ACC112 (cell line): ENCODE measurements around the gene TUBB3.
"Not testable (repeated sequence)": the region's sequence is repeated elsewhere in the genome, so short reads cannot be mapped to it uniquely, and the experiment has no call there.

Experiments used
- H2AFZ ChIP-seq: fragments of 200-600 bp; sonication (generic); one replicate; pipeline ENCODE4 v1.6.0; 2017; ENCODE audit warnings: antibody characterized with exemption, low read length; ENCODE audit not compliant: unreplicated experiment
- H3K27ac ChIP-seq: fragments of 200-600 bp; sonication (generic); 2 replicates; pipeline ENCODE4 v1.5.1; 2014; ENCODE audit warnings: low read depth, mild to moderate bottlenecking, antibody characterized with exemption, low read length, moderate library complexity
- H3K27me3 ChIP-seq: fragments of 200-600 bp; sonication (generic); 2 replicates; pipeline ENCODE4 v1.6.1; 2014; ENCODE audit warnings: mild to moderate bottlenecking, antibody characterized with exemption, low read length, moderate library complexity, mixed read lengths; ENCODE audit not compliant: insufficient read depth
- H3K36me3 ChIP-seq: fragments of 200-600 bp; sonication (generic); 2 replicates; pipeline ENCODE4 v1.6.1; 2016; ENCODE audit warnings: mild to moderate bottlenecking, antibody characterized with exemption, low read length, moderate library complexity, mixed read lengths; ENCODE audit not compliant: insufficient read depth
- H3K4me1 ChIP-seq: fragments of 200-600 bp; sonication (generic); one replicate; pipeline ENCODE4 v1.6.1; 2016; ENCODE audit warnings: low read length, mixed read lengths; ENCODE audit not compliant: insufficient read depth, unreplicated experiment, control insufficient read depth
- H3K4me3 ChIP-seq: fragments of 200-600 bp; sonication (generic); 2 replicates; pipeline ENCODE4 v1.5.1; 2014; ENCODE audit warnings: mild to moderate bottlenecking, low read depth, low read length
- H3K79me2 ChIP-seq: fragments of 200-600 bp; sonication (generic); one replicate; pipeline ENCODE4 v1.6.0; 2016; ENCODE audit warnings: low read length; ENCODE audit not compliant: control insufficient read depth, unreplicated experiment, insufficient read depth

TUBB3 gene

DNA sequence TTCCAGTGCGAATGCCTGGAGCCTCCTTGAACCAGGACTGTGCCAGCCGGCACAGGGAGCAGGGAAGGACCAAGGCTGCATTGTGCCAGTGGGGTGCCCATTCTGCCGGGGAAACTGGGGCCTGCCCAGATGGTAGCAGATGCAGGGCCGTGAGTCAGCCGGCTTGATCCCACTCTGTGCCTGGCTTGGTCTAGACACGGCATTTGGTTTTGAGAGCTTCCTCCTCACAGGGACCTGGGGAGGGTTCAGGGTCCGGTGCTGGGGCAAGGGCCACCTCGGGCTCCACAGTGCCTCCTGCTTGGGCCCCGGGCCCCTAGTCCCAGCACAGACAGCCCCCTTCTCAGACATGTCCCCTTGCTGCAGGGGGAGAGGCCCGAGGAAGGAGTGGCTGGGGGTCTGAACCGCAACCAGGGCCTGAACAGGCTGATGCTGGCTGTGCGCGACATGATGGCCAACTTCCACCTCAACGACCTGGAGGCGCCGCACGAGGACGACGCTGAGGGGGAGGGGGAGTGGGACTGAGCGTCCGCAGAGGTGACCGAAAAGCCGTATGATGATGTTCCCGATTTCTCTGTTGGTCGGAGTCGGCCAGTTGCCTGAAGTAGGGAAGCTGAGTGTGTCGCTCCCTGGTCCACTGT, 12.3 kb upstream of the TUBB3 start:
- Histone ChIP-seq H3K36me3 (peaks cover 23% of the 10 kb centered on the region; the same call in 1 of the 2 replicates), H3K4me3 (no peak overlapping the region), H3K27me3 (no peaks in the 10 kb centered on the region), H3K4me1 (no peaks in the 10 kb centered on the region), H3K79me2 (no peaks in the 10 kb centered on the region), H2AFZ (no peak overlapping the region), H3K27ac (no peak overlapping the region)

DNA sequence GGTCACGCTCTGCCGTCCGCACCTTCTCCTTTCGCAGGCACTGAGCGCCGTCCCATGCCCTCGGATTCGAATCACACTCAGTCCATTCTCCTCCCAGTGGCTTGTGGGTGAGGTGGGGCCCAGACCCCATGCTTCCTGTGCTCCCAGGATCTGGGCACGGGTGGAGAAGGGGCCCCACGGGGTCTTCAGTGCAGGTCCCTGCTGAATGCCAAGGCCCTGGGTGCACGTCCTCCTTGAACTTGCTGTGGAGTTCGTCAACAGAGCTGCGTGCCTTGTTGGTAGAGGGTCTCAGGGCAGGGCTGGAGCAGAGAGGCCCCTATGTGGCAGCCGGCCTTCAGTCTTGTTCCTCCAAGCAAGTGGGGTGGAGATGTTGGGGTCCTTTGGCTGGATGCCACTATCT, 11.8 kb upstream of the TUBB3 start:
- Histone ChIP-seq H3K27me3 (no peaks in the 10 kb centered on the region), H3K4me1 (no peaks in the 10 kb centered on the region), H2AFZ (no peak overlapping the region), H3K79me2 (no peaks in the 10 kb centered on the region), H3K4me3 (no peak overlapping the region), H3K36me3 (peaks cover 19% of the 10 kb centered on the region; the same call in 1 of the 2 replicates), H3K27ac (no peak overlapping the region)

- Histone ChIP-seq H3K4me1 (no peaks in the 10 kb centered on the region), H3K27ac (no peak overlapping the region), H2AFZ (no peak overlapping the region)
Measured at GRCh38 chr16:89912143-89912542, 11.0 kb upstream of the TUBB3 start.

GRCh38 chr16:89912627-89913026, 10.5 kb upstream of the TUBB3 start:
- H3K36me3 ChIP-seq = peaks cover 11% of the 10 kb centered on the region; the same call in 1 of the 2 replicates
- no peak overlapping the region for H3K4me3 ChIP-seq
- H3K27me3 ChIP-seq = no peaks in the 10 kb centered on the region
- H3K27ac ChIP-seq = no peak overlapping the region
- no peaks in the 10 kb centered on the region for H3K4me1 ChIP-seq
- no peaks in the 10 kb centered on the region for H3K79me2 ChIP-seq
- no peak overlapping the region for H2AFZ ChIP-seq

More at GRCh38 chr16:89912143-89912542, 11.0 kb upstream of the TUBB3 start:
- no peak overlapping the region for H3K4me3 ChIP-seq
- no peaks in the 10 kb centered on the region for H3K27me3 ChIP-seq
- no peaks in the 10 kb centered on the region for H3K79me2 ChIP-seq
- peaks cover 12% of the 10 kb centered on the region; the same call in 1 of the 2 replicates for H3K36me3 ChIP-seq

- Histone ChIP-seq H2AFZ (no peak overlapping the region), H3K4me3 (no peak overlapping the region), H3K27ac (no peak overlapping the region), H3K79me2 (no peaks in the 10 kb centered on the region), H3K27me3 (no peaks in the 10 kb centered on the region), H3K4me1 (peaks cover 8% of the 10 kb centered on the region), H3K36me3 (peaks cover 6% of the 10 kb centered on the region; the same call in 1 of the 2 replicates)
Measured at GRCh38 chr16:89913408-89914387, 9.4 kb upstream of the TUBB3 start.

- not testable (repeated sequence) for H3K27ac ChIP-seq, H3K4me3 ChIP-seq, H3K27me3 ChIP-seq, H3K36me3 ChIP-seq, H2AFZ ChIP-seq, H3K79me2 ChIP-seq
- H3K4me1 ChIP-seq = peaks cover 17% of the 10 kb centered on the region
Measured at GRCh38 chr16:89914642-89915285, 8.4 kb upstream of the TUBB3 start.

- Histone ChIP-seq H3K27ac (no peak overlapping the region), H3K4me1 (peaks cover 25% of the 10 kb centered on the region)
Measured at GRCh38 chr16:89915303-89916232, 7.6 kb upstream of the TUBB3 start.

DNA sequence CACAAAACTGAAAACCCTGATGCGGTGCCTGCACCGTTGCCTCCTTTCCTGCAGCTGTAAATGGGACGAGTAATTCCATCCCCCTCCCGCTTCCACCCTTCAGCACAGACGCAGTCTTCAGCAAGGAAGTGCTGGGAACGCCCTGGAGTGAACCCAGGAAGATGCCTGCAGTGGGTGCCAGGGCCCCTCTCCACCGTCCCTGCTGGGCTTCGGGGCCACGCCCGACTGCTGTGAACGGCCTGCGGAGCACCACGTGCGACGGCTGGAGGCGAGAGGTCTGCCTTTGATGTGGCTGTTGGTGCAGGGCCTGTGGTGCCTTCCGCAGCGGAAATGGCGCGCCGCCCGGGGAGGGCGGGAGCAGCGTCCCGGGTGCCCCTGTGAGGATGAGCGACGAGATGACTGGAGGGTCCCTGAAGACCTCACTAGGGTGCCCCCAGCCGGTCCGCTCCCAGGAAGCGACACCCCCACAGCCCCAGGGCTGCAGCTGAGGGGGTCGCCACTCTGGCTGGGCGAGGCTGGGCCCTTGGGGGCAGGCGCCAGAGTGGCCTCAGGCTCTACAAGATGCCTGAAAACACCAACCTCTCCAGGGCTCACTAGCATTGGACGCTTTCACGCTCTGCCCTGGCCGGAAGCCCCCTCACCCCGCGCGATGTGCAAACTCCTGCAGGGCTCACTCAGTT, 5.2 kb upstream of the TUBB3 start:
- peaks cover 6% of the 10 kb centered on the region for H3K79me2 ChIP-seq
- no peaks in the 10 kb centered on the region for H3K27me3 ChIP-seq
- peaks cover 36% of the 10 kb centered on the region for H3K4me1 ChIP-seq
- H2AFZ ChIP-seq = peak overlapping the region; percentile 6
- H3K27ac ChIP-seq = peak overlapping the region; percentile 66
- peaks cover 6% of the 10 kb centered on the region; the same call in 1 of the 2 replicates for H3K36me3 ChIP-seq
- H3K4me3 ChIP-seq = peak overlapping the region; percentile 67

More at GRCh38 chr16:89915303-89916232, 7.6 kb upstream of the TUBB3 start:
- Histone ChIP-seq H3K4me3 (no peak overlapping the region), H3K79me2 (peaks cover 6% of the 10 kb centered on the region), H3K36me3 (peaks cover 6% of the 10 kb centered on the region; the same call in 1 of the 2 replicates), H2AFZ (no peak overlapping the region), H3K27me3 (no peaks in the 10 kb centered on the region)

- H3K27ac ChIP-seq = peak within 1 kb of the TSS; percentile 66
- no peaks in the 10 kb centered on the region for H3K27me3 ChIP-seq
- H3K79me2 ChIP-seq = peaks cover 9% of the 10 kb centered on the region
- H3K4me1 ChIP-seq = peaks cover 36% of the 10 kb centered on the region
- peak within 1 kb of the TSS; percentile 67 for H3K4me3 ChIP-seq
- H3K36me3 ChIP-seq = no peaks in the 10 kb centered on the region; the same call in 1 of the 2 replicates
- peak within 1 kb of the TSS; percentile 6 for H2AFZ ChIP-seq
Measured at GRCh38 chr16:89918453-89919347, 4.4 kb upstream of the TUBB3 start, which contains the start of gene MC1R. Gene MC1R, plus strand, starts transcription at chr16:89918862. Its CDS starts 397 bp downstream, at chr16:89919259.
